Peyer's patch (tissue), 4 donors: ENCODE measurements around the gene PARP11. TPM values are rescaled to one million over a fixed set of nuclear protein-coding genes. Genes with fewer than 3 reads are reported as not detected.

Experiments used
- DNase-seq, 3 donors: peaks; one replicate each; pipeline ENCODE4 v3.0.0-alpha.2; 2017 to 2019
- H3K27ac ChIP-seq, 4 donors: fragments of 200-600 bp; sonication (generic); one replicate each; pipeline ENCODE4 v1.5.1; 2016 to 2019
- H3K27me3 ChIP-seq, 2 donors: fragments of 200-600 bp; sonication (generic); one replicate each; pipeline ENCODE4 v1.5.1; 2019
- H3K36me3 ChIP-seq, 3 donors: fragments of 200-600 bp; sonication (generic); one replicate each; pipeline ENCODE4 v1.5.1; 2016 to 2019
- H3K4me1 ChIP-seq, 4 donors: fragments of 200-600 bp; sonication (generic); one replicate each; pipeline ENCODE4 v1.5.1; 2016 to 2019
- H3K4me3 ChIP-seq, 4 donors: fragments of 200-600 bp; sonication (generic); 1 replicate in 3 of 4; 2 replicates in 1 of 4; pipeline ENCODE4 v1.5.1; 2016 to 2019; ENCODE audit warnings: mild to moderate bottlenecking in 1 of 4
- H3K9me3 ChIP-seq, 4 donors: fragments of 200-600 bp; sonication (generic); one replicate each; pipeline ENCODE4 v1.5.1; 2016 to 2019; ENCODE audit warnings: mild to moderate bottlenecking in 1 of 4
- POLR2A ChIP-seq, 2 donors: fragments of 450-650 bp; IDR thresholded peaks; one replicate each; pipeline ENCODE4 v1.5.1; 2017; ENCODE audit warnings: antibody characterized with exemption in 2 of 2, mild to moderate bottlenecking in 2 of 2, moderate library complexity in 2 of 2
- total RNA-seq, 4 donors: library from RNA; depleted of rRNA; stranded (reverse); fragments of >200 nt; gene quantifications; one replicate each; pipeline ENCODE4 v1.1.0, GENCODE V29; 2016
- TF ChIP-seq, protein P1 (sequence below), 6 experiments: fragments of 450-650 bp in 4 of 6; fragments of 200-600 bp in 2 of 6; sonication (generic) in 1 of 6; IDR thresholded peaks; one replicate each; pipeline ENCODE4 v1.5.1; 2017 to 2019; ENCODE audit warnings: antibody characterized with exemption in 6 of 6, mild to moderate bottlenecking in 3 of 6, moderate library complexity in 1 of 6

Gene PARP11
- total RNA-seq, 4 donors from 2014 or later, result 5.1 to 28.1 (median 6.9) TPM

DNA sequence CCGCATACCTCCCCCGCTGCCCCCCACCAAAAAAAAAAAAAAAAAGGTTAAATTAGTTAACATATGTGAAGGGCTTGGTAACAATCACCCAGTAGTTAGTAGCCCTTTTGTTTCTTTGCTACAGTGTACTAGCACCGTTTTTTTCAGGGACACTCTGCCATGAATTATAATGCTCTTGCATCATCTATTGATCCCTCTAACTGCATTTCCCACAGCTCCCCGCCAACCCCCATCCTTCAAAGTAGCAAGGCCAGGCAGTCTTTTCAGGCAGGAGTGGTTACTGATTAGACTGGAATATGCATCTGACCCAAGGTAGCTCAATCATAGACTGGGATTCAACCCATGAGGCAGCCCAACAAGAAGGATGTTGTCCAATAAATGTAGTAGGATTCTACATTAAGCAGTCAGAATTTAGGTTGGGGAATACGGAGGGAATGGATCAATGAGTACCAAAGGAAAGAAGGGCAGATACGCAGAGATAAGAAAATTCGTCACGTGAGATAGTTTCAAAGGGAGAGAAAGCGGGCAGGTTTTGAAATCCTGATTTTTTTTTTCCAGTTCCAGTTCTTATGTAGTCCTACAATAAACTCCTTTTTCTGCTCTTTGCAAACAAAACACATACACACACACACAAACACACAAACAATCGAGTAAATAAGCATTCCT lies 80.4 kb downstream of the PARP11 start:
- H3K4me1 ChIP-seq, result no peaks in the 10 kb centered on the region
- no peaks in the 10 kb centered on the region for H3K9me3 ChIP-seq
- no peaks in the 10 kb centered on the region for H3K36me3 ChIP-seq
- H3K27ac ChIP-seq, result no peak overlapping the region
- DNase-seq, result no peak
- no peak overlapping the region for H3K4me3 ChIP-seq
- TF ChIP-seq, protein P1, sequence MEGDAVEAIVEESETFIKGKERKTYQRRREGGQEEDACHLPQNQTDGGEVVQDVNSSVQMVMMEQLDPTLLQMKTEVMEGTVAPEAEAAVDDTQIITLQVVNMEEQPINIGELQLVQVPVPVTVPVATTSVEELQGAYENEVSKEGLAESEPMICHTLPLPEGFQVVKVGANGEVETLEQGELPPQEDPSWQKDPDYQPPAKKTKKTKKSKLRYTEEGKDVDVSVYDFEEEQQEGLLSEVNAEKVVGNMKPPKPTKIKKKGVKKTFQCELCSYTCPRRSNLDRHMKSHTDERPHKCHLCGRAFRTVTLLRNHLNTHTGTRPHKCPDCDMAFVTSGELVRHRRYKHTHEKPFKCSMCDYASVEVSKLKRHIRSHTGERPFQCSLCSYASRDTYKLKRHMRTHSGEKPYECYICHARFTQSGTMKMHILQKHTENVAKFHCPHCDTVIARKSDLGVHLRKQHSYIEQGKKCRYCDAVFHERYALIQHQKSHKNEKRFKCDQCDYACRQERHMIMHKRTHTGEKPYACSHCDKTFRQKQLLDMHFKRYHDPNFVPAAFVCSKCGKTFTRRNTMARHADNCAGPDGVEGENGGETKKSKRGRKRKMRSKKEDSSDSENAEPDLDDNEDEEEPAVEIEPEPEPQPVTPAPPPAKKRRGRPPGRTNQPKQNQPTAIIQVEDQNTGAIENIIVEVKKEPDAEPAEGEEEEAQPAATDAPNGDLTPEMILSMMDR (IDR thresholded peaks at IDR 0.05), result no peak
- TF ChIP-seq POLR2A (IDR thresholded peaks at IDR 0.05), result no peak
- H3K27me3 ChIP-seq, result no peaks in the 10 kb centered on the region

DNA sequence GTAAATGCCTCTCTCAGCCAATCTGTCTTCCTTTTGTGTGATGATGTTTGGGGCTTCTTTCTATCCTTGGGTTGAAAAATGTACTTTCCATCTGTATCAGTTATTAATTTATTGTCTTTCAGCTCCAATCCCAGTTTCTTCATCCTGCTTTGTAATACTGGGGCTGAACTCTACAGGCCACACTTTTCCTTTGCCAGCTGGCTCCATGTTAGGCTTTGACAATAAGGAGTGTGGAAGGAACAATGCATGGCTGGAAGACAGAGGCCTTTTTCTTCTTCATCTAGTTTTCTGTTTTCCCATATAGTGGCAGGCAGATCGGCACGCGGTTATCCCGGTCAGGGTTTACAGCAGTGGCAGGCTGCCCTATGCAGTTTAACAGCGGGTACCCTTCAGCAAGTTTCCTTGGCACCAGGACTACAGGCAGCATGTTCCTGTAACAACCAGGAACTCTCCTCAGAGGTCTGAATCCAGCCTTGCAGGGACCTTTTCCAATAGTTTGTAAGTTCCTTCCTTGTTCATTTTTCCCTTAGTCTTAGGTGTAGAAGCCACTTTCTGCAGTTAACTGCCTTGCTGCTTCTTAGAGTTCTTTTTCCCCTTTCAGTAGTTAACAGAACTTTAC lies 81.8 kb downstream of the PARP11 start:
- H3K4me1 ChIP-seq, result no peaks in the 10 kb centered on the region
- DNase-seq, result no peak
- no peak overlapping the region for H3K27ac ChIP-seq
- TF ChIP-seq, protein P1 (IDR thresholded peaks at IDR 0.05), result no peak
- no peak for TF ChIP-seq POLR2A (IDR thresholded peaks at IDR 0.05)
- H3K4me3 ChIP-seq, result no peak overlapping the region
- H3K27me3 ChIP-seq, result no peaks in the 10 kb centered on the region
- H3K36me3 ChIP-seq, result no peaks in the 10 kb centered on the region
- no peaks in the 10 kb centered on the region for H3K9me3 ChIP-seq

DNA sequence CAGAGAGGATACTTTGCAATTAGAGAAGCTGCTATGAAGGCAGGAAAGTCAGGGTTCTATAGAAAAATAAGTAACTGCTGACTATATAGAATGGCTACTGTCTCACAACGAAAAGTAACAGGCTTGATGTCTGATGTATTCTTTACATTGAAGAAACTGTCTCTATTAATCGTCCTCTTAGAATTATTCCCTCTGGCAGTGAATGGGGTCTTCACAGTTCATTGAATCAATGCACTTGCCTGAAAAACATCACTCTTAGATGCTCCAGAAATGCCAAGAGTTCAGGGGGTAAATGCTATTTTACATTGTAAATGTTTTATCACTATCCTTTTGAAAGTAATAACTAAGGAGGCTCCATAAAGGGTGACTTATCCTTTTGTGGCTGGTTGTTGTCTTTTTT lies 82.6 kb downstream of the PARP11 start:
- Histone ChIP-seq H3K9me3 (no peaks in the 10 kb centered on the region), H3K27me3 (no peaks in the 10 kb centered on the region), H3K36me3 (no peaks in the 10 kb centered on the region), H3K4me1 (no peaks in the 10 kb centered on the region), H3K27ac (no peak overlapping the region), H3K4me3 (no peak overlapping the region)
- no peak for DNase-seq
- TF ChIP-seq POLR2A (IDR thresholded peaks at IDR 0.05), result no peak
- TF ChIP-seq, protein P1 (IDR thresholded peaks at IDR 0.05), result no peak

DNA sequence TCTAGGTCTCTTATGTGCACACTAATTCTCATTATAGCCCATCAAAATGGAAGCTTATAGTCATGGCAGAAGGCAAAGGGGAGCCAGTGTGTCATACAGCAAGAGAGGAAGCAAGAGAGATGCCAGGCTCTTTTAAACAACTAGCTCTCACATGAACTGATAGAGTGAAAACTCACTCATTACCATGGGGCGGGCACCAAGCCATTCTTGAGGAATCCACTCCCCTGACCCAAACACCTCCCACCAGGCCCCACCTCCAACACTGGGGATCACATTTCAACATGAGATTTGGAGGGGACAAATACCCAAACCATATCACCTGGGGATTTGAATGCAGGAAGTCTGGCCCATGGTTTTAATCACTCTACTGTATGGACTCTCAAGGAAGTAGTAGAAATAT lies 83.4 kb downstream of the PARP11 start:
- H3K27me3 ChIP-seq, result no peaks in the 10 kb centered on the region
- no peak for DNase-seq
- TF ChIP-seq, protein P1 (IDR thresholded peaks at IDR 0.05), result no peak
- no peak for TF ChIP-seq POLR2A (IDR thresholded peaks at IDR 0.05)
- no peaks in the 10 kb centered on the region for H3K36me3 ChIP-seq
- H3K4me3 ChIP-seq, result no peak overlapping the region
- H3K4me1 ChIP-seq, result no peaks in the 10 kb centered on the region
- no peak overlapping the region for H3K27ac ChIP-seq
- no peaks in the 10 kb centered on the region for H3K9me3 ChIP-seq

DNA sequence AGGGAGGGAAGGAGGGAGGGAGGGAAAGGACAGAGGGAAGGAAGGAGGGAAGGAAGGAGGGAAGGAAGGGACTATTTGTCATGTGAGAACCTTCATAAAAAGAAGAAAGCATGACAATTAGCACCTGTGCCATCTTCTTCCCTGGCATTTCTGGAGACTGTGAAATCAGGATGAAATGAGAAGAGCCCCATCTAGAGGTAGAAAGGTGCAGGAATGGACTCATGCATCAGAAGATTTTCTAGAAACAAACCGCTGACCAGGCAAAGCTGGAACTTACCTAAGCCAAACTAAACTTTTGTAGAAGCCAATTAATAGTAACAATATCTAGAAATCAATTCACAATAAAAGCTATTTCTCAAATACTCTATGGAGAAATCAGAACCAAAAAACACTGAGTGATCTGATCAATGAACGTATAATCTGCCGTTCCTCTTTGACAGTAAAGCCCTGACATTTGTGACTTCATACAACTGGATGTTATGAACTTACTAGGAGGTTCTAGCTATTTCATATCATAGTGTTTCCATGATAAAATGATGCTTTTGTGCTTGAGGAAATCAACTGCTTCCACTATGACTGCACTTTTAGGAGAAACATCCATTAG lies 95.9 kb downstream of the PARP11 start:
- no peaks in the 10 kb centered on the region for H3K9me3 ChIP-seq
- H3K36me3 ChIP-seq, result no peaks in the 10 kb centered on the region
- TF ChIP-seq POLR2A (IDR thresholded peaks at IDR 0.05), result no peak
- TF ChIP-seq, protein P1 (IDR thresholded peaks at IDR 0.05), result peak; percentile 18 to 79 (median 69)
- DNase-seq, result no peak
- H3K27ac ChIP-seq, result no peak overlapping the region
- no peak overlapping the region for H3K4me3 ChIP-seq
- no peaks in the 10 kb centered on the region for H3K4me1 ChIP-seq
- H3K27me3 ChIP-seq, result no peaks in the 10 kb centered on the region
